Sigmoid colon (tissue), 4 donors: ENCODE results near the gene PES1.

ENCODE experiments used
- POLR2AphosphoS5 ChIP-seq, 4 donors: sonication (generic); formaldehyde crosslinking; IDR thresholded peaks; one replicate each; pipeline ENCODE4 v1.6.1; 2017; ENCODE audit warnings: antibody characterized with exemption in 4 of 4
- TF ChIP-seq, protein P1 (sequence below), 4 experiments: fragments of 450-650 bp in 3 of 4; fragments of 200-600 bp in 1 of 4; IDR thresholded peaks; one replicate each; pipeline ENCODE4 v1.5.1; 2016 to 2019; ENCODE audit warnings: antibody characterized with exemption in 4 of 4, mild to moderate bottlenecking in 3 of 4, moderate library complexity in 2 of 4

- TF ChIP-seq, protein P1, sequence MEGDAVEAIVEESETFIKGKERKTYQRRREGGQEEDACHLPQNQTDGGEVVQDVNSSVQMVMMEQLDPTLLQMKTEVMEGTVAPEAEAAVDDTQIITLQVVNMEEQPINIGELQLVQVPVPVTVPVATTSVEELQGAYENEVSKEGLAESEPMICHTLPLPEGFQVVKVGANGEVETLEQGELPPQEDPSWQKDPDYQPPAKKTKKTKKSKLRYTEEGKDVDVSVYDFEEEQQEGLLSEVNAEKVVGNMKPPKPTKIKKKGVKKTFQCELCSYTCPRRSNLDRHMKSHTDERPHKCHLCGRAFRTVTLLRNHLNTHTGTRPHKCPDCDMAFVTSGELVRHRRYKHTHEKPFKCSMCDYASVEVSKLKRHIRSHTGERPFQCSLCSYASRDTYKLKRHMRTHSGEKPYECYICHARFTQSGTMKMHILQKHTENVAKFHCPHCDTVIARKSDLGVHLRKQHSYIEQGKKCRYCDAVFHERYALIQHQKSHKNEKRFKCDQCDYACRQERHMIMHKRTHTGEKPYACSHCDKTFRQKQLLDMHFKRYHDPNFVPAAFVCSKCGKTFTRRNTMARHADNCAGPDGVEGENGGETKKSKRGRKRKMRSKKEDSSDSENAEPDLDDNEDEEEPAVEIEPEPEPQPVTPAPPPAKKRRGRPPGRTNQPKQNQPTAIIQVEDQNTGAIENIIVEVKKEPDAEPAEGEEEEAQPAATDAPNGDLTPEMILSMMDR (IDR thresholded peaks at IDR 0.05), result no peak
- TF ChIP-seq POLR2AphosphoS5 (IDR thresholded peaks at IDR 0.05), result no peak
Measured at GRCh38 chr22:30552719-30553118, 39.0 kb downstream of the PES1 start.
